Effector CD4-positive, alpha-beta T cell (primary cell): ENCODE results near the gene URAD.

Experiments
- DNase-seq: peaks from one replicate; pipeline ENCODE4 v3.0.0-alpha.2; 2020

Gene URAD

GRCh38 chr13:27997904-27998522 lies 9.5 kb upstream of the URAD start:
- no peak for DNase-seq

DNA sequence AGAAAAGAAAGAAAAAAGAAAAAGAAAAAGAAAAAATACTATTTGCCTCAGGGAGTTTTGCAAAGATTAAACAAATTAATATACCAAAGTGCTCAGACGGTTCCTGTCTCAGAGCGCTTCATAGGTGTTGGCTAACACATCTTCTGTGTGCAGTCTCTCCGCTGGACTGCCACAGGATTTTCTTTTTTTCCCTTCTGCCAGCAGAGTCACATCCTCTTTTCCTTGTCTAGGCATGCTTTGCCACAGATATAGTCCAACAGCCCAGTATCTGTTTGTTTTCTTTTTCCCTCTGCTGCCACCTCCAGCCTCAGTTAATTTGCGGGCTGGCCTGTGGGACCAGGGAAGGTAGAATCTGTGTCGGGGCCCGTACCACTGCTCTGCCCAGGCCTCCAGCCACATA lies 3.4 kb upstream of the URAD start:
- DNase-seq: no peak

DNA sequence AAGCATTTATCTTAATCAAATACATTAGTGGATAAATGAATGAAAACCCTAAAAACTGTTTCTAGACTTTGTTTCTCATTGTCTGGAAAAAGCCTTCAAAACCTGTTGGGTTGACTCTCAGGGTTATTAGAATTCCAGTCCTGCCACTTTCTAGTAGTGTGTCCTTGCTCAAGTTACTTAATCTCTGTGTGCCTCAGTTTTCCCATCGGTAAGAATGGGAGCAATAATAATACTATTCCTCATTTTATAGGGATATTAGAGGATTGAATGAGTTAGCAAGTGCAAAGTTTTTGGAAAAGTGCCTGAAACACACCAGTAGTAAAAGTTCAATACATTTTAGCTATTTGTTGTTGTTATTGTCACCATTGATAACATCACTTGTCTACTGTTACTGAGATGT lies 2.9 kb downstream of the URAD start:
- no peak for DNase-seq

DNA sequence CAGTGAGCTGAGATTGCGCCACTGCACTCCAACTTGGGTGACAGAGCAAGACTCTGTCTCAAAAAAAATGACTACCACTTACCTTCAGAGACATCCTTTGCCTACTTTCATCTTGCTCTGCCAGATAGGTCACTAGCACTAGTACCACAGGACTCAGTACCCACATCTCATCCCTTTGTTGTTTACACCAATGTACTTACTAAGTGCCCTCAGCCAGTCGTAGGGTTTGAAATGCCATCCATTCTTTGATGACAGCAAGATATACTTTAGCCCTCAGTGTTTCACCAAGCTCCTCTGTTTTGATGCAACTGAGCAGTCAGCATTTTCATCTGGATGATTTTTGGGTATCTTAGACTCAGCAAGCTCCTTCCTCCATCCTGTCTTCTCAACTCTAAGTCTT lies 6.1 kb downstream of the URAD start:
- DNase-seq: no peak

GRCh38 chr13:27981006-27981708 lies 7.3 kb downstream of the URAD start:
- no peak for DNase-seq

DNA sequence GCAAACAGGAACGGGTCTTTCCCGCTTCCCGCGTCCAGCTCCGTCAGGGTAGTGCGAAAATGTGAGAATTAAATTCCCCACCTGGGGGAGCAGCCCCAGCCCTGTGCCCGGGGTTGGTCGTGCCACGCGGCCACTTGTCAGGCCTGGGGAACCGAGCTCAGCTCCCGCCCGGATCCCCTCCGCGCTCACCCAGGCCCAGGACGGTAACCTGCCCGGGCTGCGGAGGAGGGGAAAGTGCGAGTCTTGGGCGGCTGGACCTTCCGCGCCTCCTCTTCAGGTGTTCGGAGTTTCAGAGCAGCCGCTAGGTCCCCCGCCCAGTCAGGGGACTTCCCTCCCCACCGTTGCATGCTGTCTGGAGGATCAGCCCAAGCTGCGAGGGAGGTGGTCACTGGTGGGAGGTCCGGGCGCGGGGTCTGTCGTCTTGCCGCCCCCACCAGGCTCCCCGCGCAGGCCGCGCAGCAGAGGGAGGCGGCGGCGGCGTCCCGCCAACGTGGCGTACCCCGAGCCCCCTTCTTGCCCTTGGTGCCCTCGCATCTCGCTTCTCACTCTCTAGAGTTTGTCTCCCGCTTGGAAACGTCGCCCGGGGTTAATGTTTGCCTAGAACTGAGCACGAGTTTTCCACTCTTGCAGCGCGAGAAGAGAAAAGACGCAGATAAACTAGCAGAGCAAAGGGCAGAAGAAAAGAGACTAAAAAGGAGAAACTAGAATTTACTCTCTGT lies 8.1 kb downstream of the URAD start:
- no peak for DNase-seq

- DNase-seq: no peak
These were observed 8.7 kb downstream of the URAD start for GRCh38 chr13:27979765-27980279.

DNA sequence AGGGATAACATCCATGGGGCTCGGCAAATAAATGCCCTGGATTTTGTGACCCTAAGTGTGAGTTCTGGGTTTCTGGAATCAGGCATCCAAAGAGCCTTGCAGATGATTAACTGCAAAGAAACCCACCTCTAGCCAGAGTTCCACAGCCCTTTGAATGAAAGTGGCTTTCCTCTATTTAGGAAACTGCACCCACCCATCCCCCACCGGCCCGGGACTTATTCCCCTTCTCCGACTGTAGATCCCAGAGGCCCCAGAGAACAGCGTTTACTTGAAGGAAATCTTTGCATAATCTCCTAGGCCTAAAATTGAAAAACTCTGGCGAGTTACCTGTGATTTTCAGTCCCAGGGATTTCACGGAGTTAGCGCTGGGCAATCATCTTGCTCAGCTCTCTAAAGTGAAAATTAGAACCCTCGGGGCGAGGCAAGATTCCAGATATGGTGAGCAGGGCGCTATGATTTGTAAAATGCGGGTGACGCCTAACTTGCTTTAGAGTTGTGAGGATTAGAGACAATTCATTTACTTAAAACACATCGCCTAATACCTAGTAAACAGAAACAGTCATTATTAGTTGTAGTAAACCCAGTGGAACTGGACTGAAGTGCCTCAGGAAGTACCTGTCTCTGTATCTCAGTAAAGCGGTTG lies 9.4 kb downstream of the URAD start:
- no peak for DNase-seq

DNA sequence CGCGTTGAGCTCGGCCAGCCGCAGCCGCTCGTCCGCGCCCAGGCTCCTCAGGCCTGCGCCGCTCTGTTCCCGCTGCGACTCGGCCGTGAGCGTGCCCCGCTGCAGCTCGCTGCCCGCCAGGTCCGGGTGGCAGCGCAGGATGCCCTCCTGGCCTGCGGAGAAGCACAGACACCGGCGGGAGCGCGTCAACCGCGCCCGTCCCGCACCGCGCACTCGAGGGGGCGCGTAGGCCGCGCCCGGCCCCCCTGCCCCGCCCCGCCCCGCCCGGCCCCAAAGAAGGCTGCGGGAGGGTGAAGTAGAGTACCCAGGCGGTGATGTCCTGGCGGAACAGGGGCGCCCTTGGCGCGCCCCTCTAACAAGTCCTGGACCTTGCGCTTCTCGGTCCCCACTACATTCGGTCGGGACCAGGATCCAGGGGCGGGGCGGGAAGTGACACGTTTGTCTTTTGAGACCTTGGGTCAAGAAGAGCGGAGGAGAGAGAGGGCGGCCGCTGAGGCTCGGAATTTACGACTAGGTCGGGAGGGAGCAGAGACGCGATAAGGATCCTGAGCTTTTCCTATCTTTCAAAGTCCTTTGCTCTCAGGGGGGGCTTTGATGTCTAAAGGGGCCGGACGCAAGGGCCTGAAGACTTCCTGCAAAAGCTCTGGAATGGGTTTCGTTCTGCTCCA lies 10.1 kb downstream of the URAD start:
- DNase-seq: no peak

DNA sequence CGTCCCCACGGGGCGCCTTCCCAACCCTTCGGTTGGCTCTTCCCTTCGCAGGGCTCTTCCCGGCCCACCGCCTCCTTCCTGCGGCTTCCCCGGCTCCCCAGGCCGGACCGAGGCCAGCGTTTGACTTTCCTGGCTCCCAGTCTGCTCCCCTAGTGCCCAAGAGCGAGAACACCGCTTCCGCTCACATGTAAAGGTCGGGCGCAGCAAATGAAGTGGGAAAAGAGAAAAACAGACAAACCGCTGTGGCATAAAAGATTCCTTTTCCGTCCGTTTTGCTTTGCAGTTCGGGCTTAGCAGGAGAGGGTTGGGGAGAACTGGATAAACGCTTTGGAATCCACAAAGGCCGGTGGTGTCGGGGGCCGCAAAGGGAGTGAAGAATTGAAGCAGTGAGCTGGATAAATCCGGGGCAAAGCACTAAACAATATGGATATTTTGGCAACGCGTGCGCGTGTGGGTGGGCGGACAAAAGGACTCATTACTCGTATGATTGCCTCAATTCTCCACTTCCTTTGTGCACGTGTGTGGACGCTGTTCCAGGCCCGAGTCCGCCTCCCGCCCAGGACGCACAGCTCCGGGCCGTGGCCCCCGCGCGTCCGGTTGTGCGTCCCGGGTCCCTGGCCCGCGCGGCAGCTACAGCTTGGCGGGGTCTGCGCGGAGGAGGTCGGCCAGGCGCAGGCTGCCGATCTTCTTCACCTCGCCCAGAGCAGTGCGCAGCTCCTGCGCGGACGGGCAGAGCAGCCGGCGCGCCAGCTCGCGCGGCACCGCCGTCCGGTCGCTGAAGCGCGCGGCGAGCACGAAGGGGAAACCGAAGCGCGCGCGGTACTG lies 10.8 kb downstream of the URAD start:
- no peak for DNase-seq

GRCh38 chr13:27976362-27977091 lies 12.0 kb downstream of the URAD start:
- DNase-seq: no peak

- DNase-seq: no peak
These were observed 12.7 kb downstream of the URAD start for GRCh38 chr13:27975564-27976361.

GRCh38 chr13:27973961-27974662 lies 14.4 kb downstream of the URAD start:
- no peak for DNase-seq

DNA sequence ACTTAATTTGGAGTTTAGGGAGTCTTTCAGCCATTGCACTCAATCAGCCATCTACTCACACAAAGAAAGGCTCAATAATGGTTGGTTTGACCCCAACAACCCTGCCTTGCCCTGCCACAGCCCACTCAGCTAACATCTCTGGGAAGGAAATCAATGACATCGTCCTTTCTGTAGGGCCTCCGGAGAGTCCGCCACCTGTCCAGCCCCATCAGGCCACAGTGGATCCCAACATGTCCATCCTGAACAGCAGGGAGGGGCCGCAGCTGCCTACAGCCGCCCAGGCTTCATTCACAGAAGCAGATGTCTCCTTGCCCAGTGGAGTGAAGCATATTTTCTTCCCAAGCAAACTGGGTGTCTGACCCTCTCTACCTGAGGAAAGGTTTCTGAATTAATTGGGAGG lies 15.2 kb downstream of the URAD start:
- no peak for DNase-seq

- no peak for DNase-seq
These were observed 16.0 kb downstream of the URAD start for GRCh38 chr13:27972478-27972820.

DNA sequence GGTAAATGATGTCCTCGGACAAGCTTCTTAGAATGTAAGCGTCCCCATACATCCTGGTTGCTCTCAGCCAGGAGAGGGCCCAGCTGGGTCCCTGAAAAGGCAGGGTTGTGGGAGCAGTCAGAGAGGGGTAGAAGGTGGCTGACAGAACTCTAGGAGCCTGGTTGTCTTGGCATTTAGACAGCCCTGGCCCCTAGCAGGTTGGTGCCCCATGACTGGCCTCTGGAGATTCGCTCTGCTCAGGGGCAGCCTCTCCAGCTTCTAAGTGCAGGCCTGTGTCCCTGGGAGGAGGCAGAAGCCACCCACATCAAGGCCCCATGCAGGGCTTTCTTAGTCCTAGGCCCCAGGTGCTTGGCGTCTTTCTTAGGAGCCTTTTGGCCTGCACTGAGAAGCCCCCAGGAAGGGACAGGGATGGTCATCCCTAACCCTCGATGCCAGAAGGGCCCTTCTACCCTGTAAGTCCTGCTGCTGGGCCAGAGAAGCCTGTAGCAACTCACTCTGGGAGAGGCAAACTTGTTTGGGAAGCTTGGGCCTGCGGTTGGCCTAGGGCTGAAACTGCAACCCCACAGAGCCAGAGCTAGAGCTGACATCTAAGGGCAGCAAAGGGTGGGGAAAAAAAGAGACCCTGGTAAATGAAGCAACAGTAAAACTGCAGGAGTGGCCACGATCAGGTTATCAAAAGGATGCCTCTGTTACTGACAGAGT lies 16.6 kb downstream of the URAD start:
- DNase-seq: no peak

DNA sequence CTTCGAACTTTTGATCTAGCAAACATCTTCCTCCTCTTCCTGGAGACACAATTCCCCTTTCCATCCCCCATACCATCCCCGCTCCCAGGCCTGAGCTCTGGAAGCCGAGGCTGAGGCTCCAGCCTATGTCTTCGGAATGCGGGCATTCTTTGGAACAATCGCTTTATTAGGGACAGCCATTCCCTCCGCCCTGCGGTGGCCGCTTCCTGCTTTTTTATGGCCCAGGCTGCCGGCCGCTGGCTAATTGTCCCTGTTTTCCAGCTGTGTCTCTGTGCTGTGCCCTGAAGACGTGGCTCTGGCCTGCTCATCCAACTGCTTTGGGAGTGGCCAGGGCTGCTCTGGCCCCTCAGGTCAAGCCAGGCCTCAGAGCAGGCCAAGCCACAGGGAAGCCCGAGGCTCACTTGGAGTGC lies 17.3 kb downstream of the URAD start:
- DNase-seq: no peak

DNA sequence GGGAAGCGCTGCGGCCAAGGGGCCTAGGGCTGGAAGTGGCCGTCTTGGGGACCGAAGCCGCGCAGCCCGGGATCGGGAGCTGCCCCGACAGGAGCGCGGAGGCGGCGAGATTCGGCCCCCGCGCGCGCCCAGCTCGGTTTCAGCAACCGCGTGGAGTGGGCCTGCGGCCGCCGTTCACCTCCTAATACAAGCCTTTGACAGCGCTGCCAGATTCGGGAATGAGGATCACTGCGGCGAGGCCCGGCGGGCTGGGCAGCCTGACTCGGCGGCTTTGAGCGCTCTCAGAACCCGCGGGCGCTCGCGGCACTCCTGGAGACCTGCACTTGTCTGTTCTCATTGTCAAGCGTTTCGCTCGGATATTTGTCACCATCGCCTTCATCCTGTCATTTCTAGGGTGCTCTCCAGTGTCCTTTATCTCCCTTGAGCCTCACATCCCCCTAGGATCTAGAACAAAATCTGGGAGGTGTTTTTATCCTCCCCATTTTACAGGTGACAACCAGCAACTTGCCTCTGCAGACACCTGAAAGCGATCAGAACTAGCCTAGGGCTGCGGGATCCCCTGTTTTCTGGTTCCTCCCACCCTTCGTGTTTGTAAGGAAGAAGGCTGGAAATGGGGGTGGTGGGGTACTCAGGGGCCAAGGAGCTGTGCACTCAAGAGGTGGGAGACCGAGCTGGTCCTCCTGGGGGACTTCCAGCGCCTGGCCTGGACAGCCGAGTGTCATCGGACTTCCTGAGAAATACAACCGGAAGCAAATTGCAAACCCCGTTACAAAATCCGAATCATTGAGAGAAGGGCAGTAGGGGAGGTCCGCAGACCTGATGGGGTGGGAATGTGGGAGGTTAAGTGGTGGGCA lies 17.9 kb downstream of the URAD start:
- DNase-seq: no peak
